H1 (cell line): ENCODE data around the gene ZBTB48. TPM values are rescaled to one million over a fixed set of nuclear protein-coding genes. Genes with fewer than 3 reads are reported as not detected.
A peak's percentile ranks its signal among the peaks of the same experiment; 100 is the strongest.

Source experiments
- CTCF ChIA-PET: fragments of 300-600 bp; sonication (Branson Sonifier 250); formaldehyde crosslinking; loops from one replicate; lab custom pipeline; 2021; ENCODE audit not compliant: partially characterized antibody; lab: Charles Lee
- POLR2A ChIA-PET: fragments of 300-600 bp; sonication (Branson Sonifier 250); formaldehyde crosslinking; loops from one replicate; lab custom pipeline; 2021; ENCODE audit warnings: inconsistent platforms; ENCODE audit not compliant: partially characterized antibody; lab: Charles Lee
- DNase-seq, 2 experiments: peaks; one replicate each; pipeline versions ENCODE4 v3.0.0 to v3.0.0-alpha.2; 2010 to 2022; ENCODE audit warnings: low spot score in 2 of 2, low read depth in 1 of 2, mixed read lengths in 1 of 2
- FAIRE-seq: peaks from 2 replicates; lab custom pipeline; 2011; peaks lifted over from hg19 to GRCh38; lab: Jason Lieb, UNC
- H2AFZ ChIP-seq: 2 replicates; pipeline ENCODE4 v1.8.1; 2012; ENCODE audit warnings: low read length, inconsistent platforms
- H2AK5ac ChIP-seq: 2 replicates; pipeline ENCODE4 v1.6.1; 2013; ENCODE audit warnings: low read depth, low read length
- H2BK120ac ChIP-seq: replicated peaks from 2 replicates; pipeline ENCODE3; 2013; ENCODE audit warnings: low read depth, low read length, inconsistent platforms
- H2BK12ac ChIP-seq: 2 replicates; pipeline ENCODE4 v1.6.1; 2013; ENCODE audit warnings: low read depth, low read length
- H2BK15ac ChIP-seq: 2 replicates; pipeline ENCODE4 v1.6.1; 2013; ENCODE audit warnings: low read length
- H2BK20ac ChIP-seq: 2 replicates; pipeline ENCODE4 v1.6.1; 2013; ENCODE audit warnings: low read length
- H2BK5ac ChIP-seq: 2 replicates; pipeline ENCODE4 v1.6.1; 2013; ENCODE audit warnings: low read depth, low read length
- H3K14ac ChIP-seq: 2 replicates; pipeline ENCODE4 v1.6.1; 2013; ENCODE audit warnings: inconsistent platforms; ENCODE audit not compliant: insufficient read length
- H3K18ac ChIP-seq: 2 replicates; pipeline ENCODE4 v1.6.1; 2013; ENCODE audit warnings: low read length; ENCODE audit errors: extremely low read depth
- H3K23ac ChIP-seq: 2 replicates; pipeline ENCODE4 v1.6.1; 2013; ENCODE audit warnings: inconsistent platforms; ENCODE audit not compliant: insufficient read length
- H3K23me2 ChIP-seq: 2 replicates; pipeline ENCODE4 v1.6.1; 2013; ENCODE audit warnings: low read depth, low read length
- H3K27ac ChIP-seq: 2 replicates; pipeline ENCODE4 v1.6.1; 2011; ENCODE audit warnings: low read depth, low read length, inconsistent platforms
- H3K27me3 ChIP-seq, 4 experiments: replicated peaks in 1 of 4; 1 replicate in 1 of 4; 2 replicates in 3 of 4; pipeline versions ENCODE4 v1.6.1 to v1.8.1; 2011 to 2013; ENCODE audit warnings: low read length in 3 of 4, mild to moderate bottlenecking in 3 of 4, inconsistent platforms in 2 of 4, mixed read lengths in 2 of 4, moderate library complexity in 1 of 4; ENCODE audit not compliant: control insufficient read depth in 3 of 4, insufficient read depth in 3 of 4; ENCODE audit errors: extremely low read depth in 1 of 4
- H3K36me3 ChIP-seq, 4 experiments: 2 replicates each; pipeline versions ENCODE4 v1.6.1 to v1.8.1; 2011 to 2013; ENCODE audit warnings: mild to moderate bottlenecking in 4 of 4, low read length in 3 of 4, moderate library complexity in 2 of 4, control low read depth in 1 of 4, inconsistent platforms in 1 of 4; ENCODE audit not compliant: insufficient read depth in 4 of 4, control insufficient read depth in 2 of 4
- H3K4ac ChIP-seq: replicated peaks from 2 replicates; pipeline ENCODE3; 2013; ENCODE audit warnings: low read length, low read depth, mixed read lengths, inconsistent platforms; ENCODE audit not compliant: insufficient read length
- H3K4me1 ChIP-seq, 4 experiments: replicated peaks in 1 of 4; 1 replicate in 1 of 4; 2 replicates in 3 of 4; pipeline versions ENCODE4 v1.6.1 to v1.8.1; 2011 to 2013; ENCODE audit warnings: low read length in 3 of 4, inconsistent platforms in 2 of 4, mixed read lengths in 1 of 4; ENCODE audit not compliant: insufficient read depth in 4 of 4, control insufficient read depth in 3 of 4
- H3K4me2 ChIP-seq, 2 experiments: 2 replicates each; pipeline versions ENCODE4 v1.6.1 to v1.8.1; 2011 to 2013; ENCODE audit warnings: low read depth in 2 of 2, low read length in 2 of 2, control low read depth in 1 of 2, inconsistent platforms in 1 of 2, mild to moderate bottlenecking in 1 of 2; ENCODE audit not compliant: insufficient read depth in 1 of 2
- H3K4me3 ChIP-seq, 4 experiments: fragments of 200-600, 300-600 bp in 1 of 4; sonication (generic), shearing (Covaris generic), sonication (Bioruptor Twin) in 1 of 4; 2 replicates each; pipeline versions ENCODE4 v1.5.1 to v1.8.1; 2011 to 2016; ENCODE audit warnings: low read length in 4 of 4, low read depth in 3 of 4, control low read depth in 2 of 4, inconsistent platforms in 2 of 4, mild to moderate bottlenecking in 2 of 4, mixed read lengths in 1 of 4, moderate library complexity in 1 of 4; ENCODE audit not compliant: insufficient read depth in 2 of 4; ENCODE audit errors: extremely low read depth in 1 of 4
- H3K56ac ChIP-seq: replicated peaks from 2 replicates; pipeline ENCODE3; 2013; ENCODE audit warnings: low read depth, mild to moderate bottlenecking, mixed read lengths, low read length, inconsistent platforms; ENCODE audit not compliant: insufficient read length
- H3K79me1 ChIP-seq: 2 replicates; pipeline ENCODE4 v1.6.1; 2013; ENCODE audit warnings: low read depth, low read length, control low read depth
- H3K79me2 ChIP-seq, 2 experiments: 2 replicates each; pipeline versions ENCODE4 v1.6.1 to v1.8.1; 2012 to 2013; ENCODE audit warnings: low read length in 2 of 2, mild to moderate bottlenecking in 2 of 2, inconsistent platforms in 1 of 2; ENCODE audit not compliant: insufficient read depth in 2 of 2, control insufficient read depth in 1 of 2
- H3K9ac ChIP-seq, 4 experiments: replicated peaks in 1 of 4; 1 replicate in 1 of 4; 2 replicates in 3 of 4; pipeline versions ENCODE4 v1.6.1 to v1.8.1; 2011 to 2013; ENCODE audit warnings: low read depth in 3 of 4, low read length in 3 of 4, control low read depth in 2 of 4, mild to moderate bottlenecking in 2 of 4, moderate library complexity in 2 of 4, inconsistent platforms in 1 of 4; ENCODE audit errors: extremely low read depth in 1 of 4
- H3K9me3 ChIP-seq, 2 experiments: 2 replicates each; pipeline versions ENCODE4 v1.6.1 to v1.8.1; 2012 to 2013; ENCODE audit warnings: mild to moderate bottlenecking in 2 of 2, moderate library complexity in 2 of 2, control low read depth in 1 of 2, inconsistent platforms in 1 of 2, low read depth in 1 of 2, low read length in 1 of 2, mixed read lengths in 1 of 2; ENCODE audit not compliant: insufficient read depth in 2 of 2
- H4K20me1 ChIP-seq, 2 experiments: replicated peaks in 1 of 2; 2 replicates each; pipeline versions ENCODE3 to v1.8.1; 2011 to 2013; ENCODE audit warnings: inconsistent platforms in 2 of 2, low read length in 2 of 2, mild to moderate bottlenecking in 1 of 2; ENCODE audit not compliant: insufficient read depth in 2 of 2, control insufficient read depth in 1 of 2
- H4K5ac ChIP-seq: 2 replicates; pipeline ENCODE4 v1.6.1; 2013; ENCODE audit warnings: low read length, low read depth, mixed read lengths, inconsistent platforms; ENCODE audit not compliant: insufficient read length
- H4K8ac ChIP-seq: 2 replicates; pipeline ENCODE4 v1.8.0; 2013; ENCODE audit warnings: mild to moderate bottlenecking, moderate library complexity, low read length, inconsistent platforms; ENCODE audit not compliant: insufficient read depth; ENCODE audit errors: extremely low read depth
- H4K91ac ChIP-seq: replicated peaks from 2 replicates; pipeline ENCODE3; 2013; ENCODE audit warnings: low read length, mixed read lengths, inconsistent platforms; ENCODE audit not compliant: insufficient read length
- ATF2 ChIP-seq: IDR thresholded peaks from 2 replicates; pipeline ENCODE4 v1.6.1; 2012; ENCODE audit warnings: low read length, inconsistent platforms
- KDM4A ChIP-seq: IDR thresholded peaks from one replicate; pipeline ENCODE4 v1.7.1; 2012; ENCODE audit warnings: low read depth, mild to moderate bottlenecking, moderate library complexity, low read length, inconsistent platforms; ENCODE audit not compliant: severe bottlenecking
- KDM5A ChIP-seq: fragments of 200-600 bp; IDR thresholded peaks from 2 replicates; pipeline ENCODE4 v1.7.1; 2012; ENCODE audit warnings: mild to moderate bottlenecking, low read length, inconsistent platforms, mixed read lengths
- RXRA ChIP-seq: IDR thresholded peaks from 2 replicates; pipeline ENCODE4 v1.6.1; 2011; ENCODE audit warnings: low read depth, mild to moderate bottlenecking, low read length, moderate library complexity; ENCODE audit not compliant: insufficient read depth
- SIN3A ChIP-seq, 2 experiments: IDR thresholded peaks in 1 of 2; conservative IDR thresholded peaks in 1 of 2; 2 replicates each; pipeline ENCODE4 v1.6.1; 2011 to 2012; ENCODE audit warnings: low read length in 2 of 2, improper control_type of control experiment in 1 of 2, low read depth in 1 of 2, mild to moderate bottlenecking in 1 of 2
- SIRT6 ChIP-seq: IDR thresholded peaks from one replicate; pipeline ENCODE4 v1.7.1; 2012; ENCODE audit warnings: low read length, inconsistent platforms
- SIX5 ChIP-seq: IDR thresholded peaks from 2 replicates; pipeline ENCODE4 v1.6.1; 2011; ENCODE audit warnings: mild to moderate bottlenecking, low read depth, low read length
- SP1 ChIP-seq: IDR thresholded peaks from 2 replicates; pipeline ENCODE4 v1.6.1; 2011; ENCODE audit warnings: low read depth, low read length
- SRF ChIP-seq: IDR thresholded peaks from 2 replicates; pipeline ENCODE4 v1.6.1; 2011; ENCODE audit warnings: mild to moderate bottlenecking, low read depth, low read length, moderate library complexity
- SUZ12 ChIP-seq: fragments of 200-600 bp; sonication (generic); IDR thresholded peaks from 2 replicates; pipeline ENCODE4 v1.6.1; 2012; ENCODE audit warnings: mild to moderate bottlenecking, inconsistent platforms, low read length, moderate library complexity, mixed read lengths
- TEAD4 ChIP-seq: IDR thresholded peaks from 2 replicates; pipeline ENCODE4 v1.6.1; 2012; ENCODE audit warnings: low read depth, low read length, inconsistent platforms, mixed read lengths
- YY1 ChIP-seq: IDR thresholded peaks from 2 replicates; pipeline ENCODE4 v1.6.1; 2011; ENCODE audit warnings: low read depth, mild to moderate bottlenecking, low read length
- WGBS, 2 experiments: shearing (Covaris generic) in 1 of 2; methylation state at CpG; one replicate each; pipeline versions ENCODE4 v1.1.6 to v1.1.7; 2013 to 2015; ENCODE audit warnings: low lambda C conversion rate in 2 of 2, mixed read lengths in 2 of 2, inconsistent platforms in 1 of 2, low coverage in 1 of 2, missing lambda C conversion rate in 1 of 2; ENCODE audit not compliant: insufficient replicate concordance in 2 of 2, insufficient coverage in 1 of 2, insufficient read length in 1 of 2; ENCODE audit errors: extremely low coverage in 1 of 2, missing lambda C conversion rate in 1 of 2; 5-methylcytosine and 5-hydroxymethylcytosine counted together
- polyA plus RNA-seq, 7 experiments: library from polyadenylated mRNA; depleted of rRNA in 3 of 7; stranded (reverse) in 5 of 7; unstranded in 2 of 7; fragments of >200 nt in 5 of 7; fragments of 200-250 nt in 2 of 7; gene quantifications; 1 replicate in 5 of 7; 2 replicates in 1 of 7; 4 replicates in 1 of 7; pipeline versions ENCODE4 v1.2.1 to v1.2.3, GENCODE V29; 2011 to 2013; ENCODE audit warnings: missing spikeins in 2 of 7, mixed read lengths in 2 of 7
- total RNA-seq: library from RNA; stranded (reverse); fragmentation: NEBNext Ultra II Directional; extraction: Animal tissue kit (Norgen Biotek cat#: 25700); gene quantifications from 2 replicates; pipeline ENCODE4 v1.2.1, GENCODE V29; 2021

The ZBTB48 gene
- total and polyA plus RNA-seq, 2 of the 8 experiments (the other 6 are each of a cell fraction or from before 2014, with no cell fraction given): 28.2 to 28.8 TPM

- H2BK20ac ChIP-seq: no peak overlapping the region
- CTCF ChIA-PET: interaction anchor here (0.6 to 1.5 kb wide), 3 partner anchors 12 to 18 kb away, joined by 3 to 10 read pairs (median 3); partner anchors contain the start of gene NOL9
These were observed 10.8 kb upstream of the ZBTB48 start for GRCh38 chr1:6569033-6569432.

More at GRCh38 chr1:6569033-6569432, 10.8 kb upstream of the ZBTB48 start:
- DNase-seq: no peak
- Histone ChIP-seq H3K4me1 (peaks cover 0 to 2% (median under 1%) of the 10 kb centered on the region in 4 experiments; a peak in 2 of 7 replicates), H2BK120ac (no peak overlapping the region), H3K36me3 (no peaks in the 10 kb centered on the region), H3K9me3 (no peaks in the 10 kb centered on the region), H3K4ac (peak overlapping the region; percentile 23), H3K18ac (no peak overlapping the region), H3K56ac (no peak overlapping the region), H3K4me2 (no peak overlapping the region), H3K9ac (no peak overlapping the region), H3K4me3 (no peak overlapping the region), H3K23me2 (no peaks in the 10 kb centered on the region; the same call in 1 of the 2 replicates), H2AK5ac (no peak overlapping the region), H3K79me2 (no peaks in the 10 kb centered on the region), H2BK5ac (no peak overlapping the region), H3K27me3 (peaks cover 0 to 2% (median 0%) of the 10 kb centered on the region in 4 experiments; a peak in 1 of 7 replicates), H3K27ac (no peak overlapping the region), H4K91ac (no peak overlapping the region), H4K20me1 (peaks cover 0 to 1% of the 10 kb centered on the region in 2 experiments), H2BK15ac (no peak overlapping the region), H3K14ac (no peak overlapping the region), H3K79me1 (no peaks in the 10 kb centered on the region), H4K8ac (no peak overlapping the region), H2BK12ac (no peak overlapping the region), H2AFZ (no peak overlapping the region), H4K5ac (no peak overlapping the region), H3K23ac (no peak overlapping the region)
- 87 to 100% methylated on average over 5 to 11 of the region's 11 CpGs for WGBS, 2 experiments
- TF ChIP-seq TEAD4 (no peak), ATF2 (no peak), SRF (no peak), YY1 (no peak), SUZ12 (no peak), SIN3A (conservative IDR thresholded peaks at IDR 0.05 in 1 of 2, IDR thresholded peaks at IDR 0.05 in 1 of 2; ENCODE audit: low read depth in 1 of 2, low read length in 2 of 2) (no peak), KDM5A (no peak), RXRA (no peak), SIRT6 (no peak), SP1 (no peak), KDM4A (no peak), SIX5 (no peak)
- no peak for FAIRE-seq
- POLR2A ChIA-PET: interaction anchor here (0.7 to 1.1 kb wide), 5 partner anchors 11 to 64 kb away, joined by 3 to 6 read pairs (median 4); partner anchors contain the start of gene KLHL21
